HCT116 (cell line): ENCODE results near the gene G6PC3. TPM values are rescaled to one million over a fixed set of nuclear protein-coding genes. Genes with fewer than 3 reads are reported as not detected.
"Not testable (repeated sequence)": the region's sequence is repeated elsewhere in the genome, so short reads cannot be mapped to it uniquely, and the experiment has no call there.

Experiments used
- ATAC-seq: fragments of 200-7000 bp; cut with Tn5 transposase; 2 replicates; pipeline ENCODE4 v1.9.1; 2020; ENCODE audit warnings: mild to moderate bottlenecking, moderate library complexity
- BruUV-seq: library from RNA; stranded (reverse); fragments of 400-500 nt; replicated peaks from 2 replicates; lab custom pipeline; 2021; lab: Mats Ljungman, UMichigan
- CTCF ChIA-PET: fragments of 300-600 bp; sonication (Branson Sonifier 250); formaldehyde crosslinking; loops from one replicate; lab custom pipeline; 2021; ENCODE audit warnings: antibody characterized with exemption; lab: Charles Lee
- POLR2A ChIA-PET: fragments of 300-600, 350-600 bp; sonication (Branson Sonifier 250); formaldehyde crosslinking; loops from one replicate; lab custom pipeline; 2021; ENCODE audit warnings: antibody characterized with exemption; lab: Charles Lee
- RAD21 ChIA-PET, 2 experiments: fragments of 300-600 bp; sonication (Branson Sonifier 250); formaldehyde crosslinking; loops; one replicate each; lab custom pipeline; 2023; ENCODE audit warnings: low total read pairs in 2 of 2; ENCODE audit not compliant: uncharacterized antibody in 2 of 2, unreplicated experiment in 2 of 2, low non-redundant PET in 1 of 2; lab: Charles Lee
- DNase-seq: peaks from one replicate; pipeline ENCODE4 v3.0.0-alpha.2; 2010; ENCODE audit warnings: low read depth, low spot score
- H2AFZ ChIP-seq: fragments of 200-600 bp; shearing (Covaris generic), sonication (generic); 2 replicates; pipeline ENCODE4 v1.6.1; 2017; ENCODE audit warnings: low read depth, mixed run types, mixed read lengths, antibody characterized with exemption, low read length; ENCODE audit not compliant: poor library complexity, severe bottlenecking
- H3K27ac ChIP-seq: 2 replicates; pipeline ENCODE4 v1.5.1; 2012; ENCODE audit warnings: low read depth, low read length
- H3K27me3 ChIP-seq: fragments of 200-600 bp; sonication (generic); 2 replicates; pipeline ENCODE4 v1.6.1; 2016; ENCODE audit warnings: mixed run types, low read length, mixed read lengths; ENCODE audit not compliant: insufficient read depth
- H3K36me3 ChIP-seq, 2 experiments: fragments of 200-500 bp in 1 of 2; fragments of 200-600 bp in 1 of 2; sonication (Bioruptor generic) in 1 of 2; sonication (generic) in 1 of 2; 2 replicates each; pipeline versions ENCODE4 v1.5.1 to v1.6.1; 2014 to 2016; ENCODE audit warnings: low read length in 2 of 2, inconsistent platforms in 1 of 2, mixed read lengths in 1 of 2, mixed run types in 1 of 2; ENCODE audit not compliant: insufficient read depth in 2 of 2, control insufficient read depth in 1 of 2
- H3K4me1 ChIP-seq, 2 experiments: fragments of 200-600 bp in 1 of 2; sonication (generic) in 1 of 2; 2 replicates each; pipeline versions ENCODE4 v1.5.1 to v1.6.1; 2012 to 2017; ENCODE audit warnings: low read length in 2 of 2, inconsistent platforms in 1 of 2, mild to moderate bottlenecking in 1 of 2, mixed read lengths in 1 of 2, mixed run types in 1 of 2, moderate library complexity in 1 of 2; ENCODE audit not compliant: insufficient read depth in 2 of 2, control insufficient read depth in 1 of 2
- H3K4me2 ChIP-seq: fragments of 200-600 bp; sonication (generic); 2 replicates; pipeline ENCODE4 v1.6.1; 2017; ENCODE audit warnings: mixed run types, low read length, mixed read lengths
- H3K4me3 ChIP-seq, 2 experiments: fragments of 200-600 bp in 1 of 2; sonication (generic) in 1 of 2; replicated peaks in 1 of 2; 2 replicates each; pipeline ENCODE4 v1.5.1; 2011 to 2016; ENCODE audit warnings: low read length in 2 of 2, control low read depth in 1 of 2, low read depth in 1 of 2, mild to moderate bottlenecking in 1 of 2, mixed read lengths in 1 of 2, mixed run types in 1 of 2
- H3K79me2 ChIP-seq: fragments of 200-600 bp; sonication (generic); 2 replicates; pipeline ENCODE4 v1.6.1; 2017; ENCODE audit warnings: mild to moderate bottlenecking, mixed run types, low read length, moderate library complexity, mixed read lengths; ENCODE audit not compliant: insufficient read depth
- H3K9ac ChIP-seq: fragments of 200-600 bp; sonication (generic); 2 replicates; pipeline ENCODE4 v1.6.1; 2016; ENCODE audit warnings: low read length, mixed read lengths
- H3K9me2 ChIP-seq: fragments of 200-600 bp; sonication (generic), shearing (Covaris generic); 2 replicates; pipeline ENCODE4 v1.6.1; 2017; ENCODE audit warnings: mixed run types, mild to moderate bottlenecking, moderate library complexity; ENCODE audit not compliant: insufficient read depth
- H3K9me3 ChIP-seq, 2 experiments: fragments of 200-500 bp in 1 of 2; fragments of 200-600 bp in 1 of 2; sonication (Bioruptor generic) in 1 of 2; sonication (generic) in 1 of 2; 2 replicates each; pipeline ENCODE4 v1.6.1; 2014 to 2017; ENCODE audit warnings: low read length in 2 of 2, mixed read lengths in 2 of 2, inconsistent platforms in 1 of 2, low read depth in 1 of 2, mild to moderate bottlenecking in 1 of 2, mixed run types in 1 of 2, moderate library complexity in 1 of 2; ENCODE audit not compliant: control insufficient read depth in 1 of 2, insufficient read depth in 1 of 2
- H4K20me1 ChIP-seq: fragments of 200-600 bp; sonication (generic), shearing (Covaris generic); 2 replicates; pipeline ENCODE4 v1.6.1; 2017; ENCODE audit warnings: mixed run types, mild to moderate bottlenecking, moderate library complexity; ENCODE audit not compliant: insufficient read depth
- ELF1 ChIP-seq: IDR thresholded peaks from 2 replicates; pipeline ENCODE4 v1.6.1; 2012; ENCODE audit warnings: low read depth, borderline replicate concordance
- SRF ChIP-seq: IDR thresholded peaks from 2 replicates; pipeline ENCODE4 v1.6.1; 2012; ENCODE audit warnings: low read depth
- intact Hi-C: fragments of 100-400 bp; cut with micrococcal nuclease; formaldehyde crosslinking; loops from 2 replicates; pipeline ENCODE4 v1.10.0; 2022
- total RNA-seq: library from RNA; stranded (reverse); gene quantifications from one replicate; pipeline ENCODE4 v1.2.1, GENCODE V29; 2021; ENCODE audit not compliant: unreplicated experiment

G6PC3 gene
- total RNA-seq, 1 experiment from 2014 or later = 50.6 TPM

DNA sequence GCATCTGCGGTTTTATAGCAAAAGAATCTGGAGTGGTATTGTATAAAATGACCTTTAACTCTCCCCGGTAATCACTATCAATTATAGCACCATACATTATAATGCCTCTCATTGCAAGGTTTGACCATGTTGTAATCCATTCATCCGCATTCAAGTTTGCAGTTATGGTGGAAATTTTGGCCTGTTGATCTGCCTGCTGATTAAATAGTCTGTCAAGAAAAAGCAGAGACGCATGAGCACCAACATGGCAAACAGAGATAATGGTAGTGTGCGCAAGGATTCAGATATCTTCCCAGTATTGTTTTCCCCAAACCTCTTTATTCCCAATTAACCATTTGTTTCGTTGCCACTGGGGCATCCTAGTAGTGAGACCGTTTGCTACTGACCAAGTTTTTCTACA lies 49.3 kb upstream of the G6PC3 start:
- DNase-seq, H3K27ac ChIP-seq, H3K4me3 ChIP-seq, H3K9ac ChIP-seq, H3K36me3 ChIP-seq, H3K9me3 ChIP-seq, intact Hi-C loops, RAD21 ChIA-PET, H3K4me2 ChIP-seq, BruUV-seq, POLR2A ChIA-PET, H3K9me2 ChIP-seq, H3K4me1 ChIP-seq, ATAC-seq, H4K20me1 ChIP-seq, CTCF ChIA-PET, H2AFZ ChIP-seq, H3K79me2 ChIP-seq, H3K27me3 ChIP-seq: not testable (repeated sequence)

- H4K20me1 ChIP-seq = no peaks in the 10 kb centered on the region
- H3K9ac ChIP-seq = no peak overlapping the region
- H3K4me3 ChIP-seq = no peak overlapping the region
- H3K27ac ChIP-seq = no peak overlapping the region
- no peaks in the 10 kb centered on the region for H3K9me3 ChIP-seq
- H3K27me3 ChIP-seq = no peaks in the 10 kb centered on the region
- H3K4me2 ChIP-seq = no peak overlapping the region
- ATAC-seq (no peak), DNase-seq (no peak)
- no peak for TF ChIP-seq ELF1
- no peak for TF ChIP-seq SRF
- H3K79me2 ChIP-seq = no peaks in the 10 kb centered on the region
- intact Hi-C loops = no loop called here
- ChIA-PET RAD21 (no interaction called here), POLR2A (no interaction called here), CTCF (no interaction called here)
- no peak overlapping the region for H2AFZ ChIP-seq
- H3K9me2 ChIP-seq = no peaks in the 10 kb centered on the region
- no peaks in the 10 kb centered on the region for H3K4me1 ChIP-seq
- no TSS peak for BruUV-seq
- no peaks in the 10 kb centered on the region for H3K36me3 ChIP-seq
These were observed 48.3 kb upstream of the G6PC3 start for GRCh38 chr17:44022246-44022645.
